ENCODE results near the gene MLXIP. TPM values are rescaled to one million over a fixed set of nuclear protein-coding genes. Genes with fewer than 3 reads are reported as not detected.

Gene MLXIP
- total and polyA plus RNA-seq, 2 donors (not counting 3 experiments of a cell fraction or from before 2014, with no cell fraction given), result 22.0 to 72.5 TPM

DNA sequence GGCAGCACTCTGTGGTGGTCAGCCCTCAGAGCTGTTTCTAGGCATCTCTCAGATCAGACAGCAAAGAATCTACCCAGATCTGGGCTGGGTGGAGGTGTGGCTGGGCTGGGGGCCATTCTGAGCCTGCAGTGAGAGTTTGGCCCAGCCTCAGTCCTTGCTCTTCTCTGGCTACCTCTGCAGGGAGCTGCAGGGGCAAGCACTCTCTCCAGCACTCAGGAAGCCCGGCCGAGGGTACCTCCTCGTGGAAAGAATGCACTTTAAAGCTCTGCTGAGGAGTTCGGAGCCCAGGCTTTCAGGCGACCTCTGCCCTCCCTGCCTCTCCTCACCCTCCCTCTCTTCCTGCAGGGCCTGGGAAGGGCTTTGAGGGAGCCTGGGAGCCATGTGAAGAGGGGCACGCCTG, 64.3 kb downstream of the MLXIP start:
- Histone ChIP-seq H3K27me3 (ENCODE audit: control insufficient read depth in 2 of 2, insufficient read depth in 2 of 2, low read length in 2 of 2) (no peaks in the 10 kb centered on the region), H2AFZ (ENCODE audit: low read depth, low read length) (no peak overlapping the region), H3K4me1 (ENCODE audit: control insufficient read depth, extremely low read depth, insufficient read depth, low read length) (no peaks in the 10 kb centered on the region), H4K20me1 (replicated peaks; ENCODE audit: control insufficient read depth, extremely low read depth, insufficient read depth, low read length) (no peaks in the 10 kb centered on the region), H3K9me3 (replicated peaks; ENCODE audit: control insufficient read depth, insufficient read depth, low read length) (no peaks in the 10 kb centered on the region), H3K9ac (replicated peaks; ENCODE audit: extremely low read depth, insufficient read depth, low read length) (no peak overlapping the region), H3K27ac (ENCODE audit: insufficient read depth, low read depth, low read length) (no peak overlapping the region), H3K4me2 (ENCODE audit: insufficient read depth, low read length) (no peak overlapping the region), H3K36me3 (ENCODE audit: control insufficient read depth in 2 of 2, extremely low read depth in 1 of 2, insufficient read depth in 2 of 2, low read length in 2 of 2) (peaks cover 0 to 29% of the 10 kb centered on the region in 2 experiments), H3K4me3 (replicated peaks in 1 of 3; ENCODE audit: insufficient read depth in 1 of 3, low read depth in 1 of 3, low read length in 3 of 3) (no peak overlapping the region), H3K9me1 (replicated peaks; ENCODE audit: control insufficient read depth, extremely low read depth, insufficient read depth, low read length) (no peaks in the 10 kb centered on the region), H3K79me2 (ENCODE audit: control insufficient read depth, insufficient read depth, low read length) (no peaks in the 10 kb centered on the region)
- BruUV-seq (replicated peaks), result no TSS peak
- intact Hi-C loops (cut with micrococcal nuclease) (no loop called here), dilution Hi-C loops (cut with MboI; ENCODE audit: extremely low pct_ligation_motif_present, low sequenced_read_pairs) (no loop called here)
- no peak for FAIRE-seq
- no peak for DNase-seq (ENCODE audit: low read depth, low spot score)
- TF ChIP-seq EZH2 (IDR thresholded peaks at IDR 0.05; ENCODE audit: borderline replicate concordance, low read depth, low read length, severe bottlenecking), result no peak
- TF ChIP-seq POLR2A (IDR thresholded peaks at IDR 0.05; ENCODE audit: low read depth, low read length), result no peak
- TF ChIP-seq, protein P1, sequence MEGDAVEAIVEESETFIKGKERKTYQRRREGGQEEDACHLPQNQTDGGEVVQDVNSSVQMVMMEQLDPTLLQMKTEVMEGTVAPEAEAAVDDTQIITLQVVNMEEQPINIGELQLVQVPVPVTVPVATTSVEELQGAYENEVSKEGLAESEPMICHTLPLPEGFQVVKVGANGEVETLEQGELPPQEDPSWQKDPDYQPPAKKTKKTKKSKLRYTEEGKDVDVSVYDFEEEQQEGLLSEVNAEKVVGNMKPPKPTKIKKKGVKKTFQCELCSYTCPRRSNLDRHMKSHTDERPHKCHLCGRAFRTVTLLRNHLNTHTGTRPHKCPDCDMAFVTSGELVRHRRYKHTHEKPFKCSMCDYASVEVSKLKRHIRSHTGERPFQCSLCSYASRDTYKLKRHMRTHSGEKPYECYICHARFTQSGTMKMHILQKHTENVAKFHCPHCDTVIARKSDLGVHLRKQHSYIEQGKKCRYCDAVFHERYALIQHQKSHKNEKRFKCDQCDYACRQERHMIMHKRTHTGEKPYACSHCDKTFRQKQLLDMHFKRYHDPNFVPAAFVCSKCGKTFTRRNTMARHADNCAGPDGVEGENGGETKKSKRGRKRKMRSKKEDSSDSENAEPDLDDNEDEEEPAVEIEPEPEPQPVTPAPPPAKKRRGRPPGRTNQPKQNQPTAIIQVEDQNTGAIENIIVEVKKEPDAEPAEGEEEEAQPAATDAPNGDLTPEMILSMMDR (IDR thresholded peaks at IDR 0.05; ENCODE audit: extremely low read depth in 1 of 2, insufficient read depth in 1 of 2, low read depth in 1 of 2, low read length in 2 of 2), result no peak
- CTCF ChIA-PET, result interaction anchor here (1.3 to 1.7 kb wide), 2 partner anchors 12 to 49 kb away, joined by 8 to 9 read pairs; no protein-coding TSS in a partner anchor
- POLR2A ChIA-PET, result no interaction called here

DNA sequence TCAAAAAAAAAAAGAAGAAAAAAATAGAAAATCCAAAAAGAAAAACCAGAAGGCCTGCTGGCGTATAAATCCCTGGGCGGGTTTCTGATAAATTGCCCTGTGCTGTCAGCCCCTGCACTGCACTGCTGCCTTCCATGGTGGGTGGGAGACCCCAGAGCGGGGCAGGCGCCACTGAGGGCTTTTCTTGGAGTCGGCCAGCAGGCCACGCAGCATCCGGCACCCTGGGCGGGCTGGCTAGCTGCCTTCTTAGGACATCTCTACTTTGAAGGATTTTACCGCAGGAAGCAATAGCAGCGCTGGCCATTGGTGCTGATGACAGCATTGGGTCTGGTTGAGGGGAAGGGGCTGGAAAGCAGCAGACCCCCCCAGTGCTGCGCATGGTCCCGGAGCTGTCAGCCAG, 66.3 kb downstream of the MLXIP start:
- Histone ChIP-seq H3K4me2 (ENCODE audit: insufficient read depth, low read length) (no peak overlapping the region), H3K9me3 (replicated peaks; ENCODE audit: control insufficient read depth, insufficient read depth, low read length) (no peaks in the 10 kb centered on the region), H3K4me1 (ENCODE audit: control insufficient read depth, extremely low read depth, insufficient read depth, low read length) (no peaks in the 10 kb centered on the region), H3K4me3 (replicated peaks in 1 of 3; ENCODE audit: insufficient read depth in 1 of 3, low read depth in 1 of 3, low read length in 3 of 3) (no peak overlapping the region), H3K27me3 (ENCODE audit: control insufficient read depth in 2 of 2, insufficient read depth in 2 of 2, low read length in 2 of 2) (no peaks in the 10 kb centered on the region), H4K20me1 (replicated peaks; ENCODE audit: control insufficient read depth, extremely low read depth, insufficient read depth, low read length) (no peaks in the 10 kb centered on the region), H2AFZ (ENCODE audit: low read depth, low read length) (no peak overlapping the region), H3K79me2 (ENCODE audit: control insufficient read depth, insufficient read depth, low read length) (no peaks in the 10 kb centered on the region), H3K9ac (replicated peaks; ENCODE audit: extremely low read depth, insufficient read depth, low read length) (no peak overlapping the region), H3K36me3 (ENCODE audit: control insufficient read depth in 2 of 2, extremely low read depth in 1 of 2, insufficient read depth in 2 of 2, low read length in 2 of 2) (peaks cover 0 to 23% of the 10 kb centered on the region in 2 experiments), H3K9me1 (replicated peaks; ENCODE audit: control insufficient read depth, extremely low read depth, insufficient read depth, low read length) (no peaks in the 10 kb centered on the region), H3K27ac (ENCODE audit: insufficient read depth, low read depth, low read length) (no peak overlapping the region)
- dilution Hi-C loops (cut with MboI; ENCODE audit: extremely low pct_ligation_motif_present, low sequenced_read_pairs), result no loop called here
- CTCF ChIA-PET, result interaction anchor here (1.1 kb wide), 1 partner anchor 46 kb away, joined by 4 read pairs; no protein-coding TSS in a partner anchor
- DNase-seq (ENCODE audit: low read depth, low spot score) (no peak), FAIRE-seq (no peak)
- intact Hi-C loops (cut with micrococcal nuclease), result no loop called here
- POLR2A ChIA-PET, result no interaction called here
- no TSS peak for BruUV-seq (replicated peaks)
- TF ChIP-seq FOS (IDR thresholded peaks at IDR 0.05; ENCODE audit: borderline replicate concordance, insufficient read depth, low read length), result no peak
- no peak for TF ChIP-seq MYC (IDR thresholded peaks at IDR 0.05; ENCODE audit: low read depth, low read length)
- TF ChIP-seq, protein P1 (IDR thresholded peaks at IDR 0.05; ENCODE audit: extremely low read depth in 1 of 2, insufficient read depth in 1 of 2, low read depth in 1 of 2, low read length in 2 of 2), result no peak
- TF ChIP-seq, protein P2, sequence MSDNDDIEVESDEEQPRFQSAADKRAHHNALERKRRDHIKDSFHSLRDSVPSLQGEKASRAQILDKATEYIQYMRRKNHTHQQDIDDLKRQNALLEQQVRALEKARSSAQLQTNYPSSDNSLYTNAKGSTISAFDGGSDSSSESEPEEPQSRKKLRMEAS (IDR thresholded peaks at IDR 0.05; ENCODE audit: insufficient read depth, insufficient read length), result no peak
- TF ChIP-seq POLR2A (IDR thresholded peaks at IDR 0.05; ENCODE audit: low read depth, low read length), result no peak
- TF ChIP-seq POLR2AphosphoS5 (IDR thresholded peaks at IDR 0.05; ENCODE audit: insufficient read depth, low read depth, low read length), result no peak
- TF ChIP-seq GATA2 (IDR thresholded peaks at IDR 0.05; ENCODE audit: insufficient read depth, insufficient read length, low read depth, low read length), result no peak
- no peak for TF ChIP-seq JUN (IDR thresholded peaks at IDR 0.05; ENCODE audit: borderline replicate concordance, insufficient read depth, insufficient read length, low read depth)
- TF ChIP-seq EZH2 (IDR thresholded peaks at IDR 0.05; ENCODE audit: borderline replicate concordance, low read depth, low read length, severe bottlenecking), result no peak

Measured in endothelial cell of umbilical vein (primary cell).